Coronary artery (tissue), 2 donors: ENCODE results near the gene DPP3.

Source experiments
- DNase-seq: peaks from one replicate; pipeline ENCODE4 v3.0.0-alpha.2; 2017; ENCODE audit warnings: low spot score
- H3K27ac ChIP-seq, 2 donors: fragments of 200-600 bp; sonication (generic); one replicate each; pipeline ENCODE4 v1.5.1; 2016 to 2019
- H3K4me3 ChIP-seq: fragments of 200-600 bp; sonication (generic); 2 replicates; pipeline ENCODE4 v1.5.1; 2016; ENCODE audit warnings: mild to moderate bottlenecking, moderate library complexity
- CTCF ChIP-seq: fragments of 200-600 bp; sonication (generic); IDR thresholded peaks from one replicate; pipeline ENCODE4 v1.5.1; 2019; ENCODE audit warnings: antibody characterized with exemption

DPP3 gene

GRCh38 chr11:66497206-66497605, 17.0 kb downstream of the DPP3 start:
- TF ChIP-seq CTCF = no peak
- DNase-seq = no peak
- H3K27ac ChIP-seq = no peak overlapping the region
- no peak overlapping the region for H3K4me3 ChIP-seq

- no peak for TF ChIP-seq CTCF
- DNase-seq = no peak
- no peak overlapping the region for H3K27ac ChIP-seq
- H3K4me3 ChIP-seq = no peak overlapping the region
Measured at GRCh38 chr11:66498506-66498905, 18.3 kb downstream of the DPP3 start.

GRCh38 chr11:66505276-66505816, 25.1 kb downstream of the DPP3 start:
- no peak for DNase-seq
- no peak overlapping the region for H3K27ac ChIP-seq
- H3K4me3 ChIP-seq = no peak overlapping the region
- TF ChIP-seq CTCF = no peak

GRCh38 chr11:66509131-66509561, 28.9 kb downstream of the DPP3 start:
- TF ChIP-seq CTCF = no peak
- DNase-seq = no peak
- no peak overlapping the region for H3K27ac ChIP-seq
- no peak overlapping the region for H3K4me3 ChIP-seq

GRCh38 chr11:66510271-66510989, 30.2 kb downstream of the DPP3 start, which contains the start of gene BBS1:
Gene BBS1 (plus strand): TSS chr11:66510635. CDS start chr11:66510660, 25 bp downstream.
- H3K27ac ChIP-seq = peak within 1 kb of the TSS; percentile 64 to 75
- TF ChIP-seq CTCF = no peak
- H3K4me3 ChIP-seq = peak within 1 kb of the TSS; percentile 74
- DNase-seq = peak; percentile 90

GRCh38 chr11:66510990-66511339, 30.7 kb downstream of the DPP3 start:
- no peak for TF ChIP-seq CTCF
- DNase-seq = no peak
- peak overlapping the region in 1 of 2 donors; percentile 75 for H3K27ac ChIP-seq
- peak overlapping the region; percentile 74 for H3K4me3 ChIP-seq

- no peak overlapping the region for H3K27ac ChIP-seq
- no peak for TF ChIP-seq CTCF
- no peak overlapping the region for H3K4me3 ChIP-seq
- DNase-seq = no peak
Measured at GRCh38 chr11:66523611-66524010, 43.4 kb downstream of the DPP3 start.
